GM18951 (cell line): ENCODE results near the gene ZACN.
"Not testable (repeated sequence)": the region's sequence is repeated elsewhere in the genome, so short reads cannot be mapped to it uniquely, and the experiment has no call there.

Source experiments
- POLR2A ChIP-seq: IDR thresholded peaks from 4 replicates; pipeline ENCODE4 v1.6.1; 2011; ENCODE audit warnings: mild to moderate bottlenecking; ENCODE audit not compliant: insufficient read length, insufficient read depth; ENCODE audit errors: extremely low read depth
- in situ Hi-C: fragments of 300-500 bp; cut with MboI; formaldehyde crosslinking; loops from one replicate; pipeline ENCODE4 v1.12.0; 2022; ENCODE audit warnings: low sequenced_read_pairs, mixed read lengths, inconsistent platforms; ENCODE audit not compliant: unreplicated experiment

ZACN gene

DNA sequence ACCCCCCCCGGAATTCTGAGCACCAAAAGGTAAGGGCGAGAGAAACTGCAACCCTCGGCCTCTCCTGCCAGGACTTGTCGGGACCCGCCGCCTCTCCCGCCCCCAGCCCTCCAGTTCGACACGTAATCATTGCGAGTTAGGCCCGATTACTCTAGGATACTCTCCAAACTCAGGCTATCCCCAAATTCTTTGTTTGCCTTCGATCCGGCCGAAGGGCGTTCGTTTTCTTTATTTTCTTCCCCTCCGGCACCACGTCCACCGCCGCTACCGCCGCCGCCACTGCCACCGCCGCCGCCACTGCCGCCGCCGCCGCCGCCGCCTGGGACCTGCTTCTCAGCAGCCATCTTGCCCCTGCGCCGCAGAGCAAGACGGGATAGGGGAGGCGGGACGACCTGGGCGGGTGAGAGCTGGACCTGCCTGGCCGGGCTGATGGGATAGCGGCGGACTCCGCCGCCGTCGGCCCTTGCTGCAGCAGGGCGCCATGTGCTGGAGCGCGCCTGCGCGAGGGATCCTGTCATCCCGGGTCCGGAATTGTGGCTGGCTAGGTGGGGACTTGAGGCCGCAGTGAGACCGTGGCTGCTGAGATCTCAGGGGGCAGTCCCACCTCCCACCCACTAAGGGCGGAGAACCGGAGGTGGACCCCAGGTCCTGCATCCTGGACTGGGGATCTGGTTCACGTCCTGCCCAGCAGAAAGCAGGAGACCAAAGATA, 6.7 kb upstream of the ZACN start, which contains the start of gene SRP68:
SRP68 (minus strand) TSS at position 370 of the 711 bp plus-strand sequence; CDS start at position 344, 26 bp downstream.
- in situ Hi-C loops, result no loop called here
- peak; percentile 91 for TF ChIP-seq POLR2A

DNA sequence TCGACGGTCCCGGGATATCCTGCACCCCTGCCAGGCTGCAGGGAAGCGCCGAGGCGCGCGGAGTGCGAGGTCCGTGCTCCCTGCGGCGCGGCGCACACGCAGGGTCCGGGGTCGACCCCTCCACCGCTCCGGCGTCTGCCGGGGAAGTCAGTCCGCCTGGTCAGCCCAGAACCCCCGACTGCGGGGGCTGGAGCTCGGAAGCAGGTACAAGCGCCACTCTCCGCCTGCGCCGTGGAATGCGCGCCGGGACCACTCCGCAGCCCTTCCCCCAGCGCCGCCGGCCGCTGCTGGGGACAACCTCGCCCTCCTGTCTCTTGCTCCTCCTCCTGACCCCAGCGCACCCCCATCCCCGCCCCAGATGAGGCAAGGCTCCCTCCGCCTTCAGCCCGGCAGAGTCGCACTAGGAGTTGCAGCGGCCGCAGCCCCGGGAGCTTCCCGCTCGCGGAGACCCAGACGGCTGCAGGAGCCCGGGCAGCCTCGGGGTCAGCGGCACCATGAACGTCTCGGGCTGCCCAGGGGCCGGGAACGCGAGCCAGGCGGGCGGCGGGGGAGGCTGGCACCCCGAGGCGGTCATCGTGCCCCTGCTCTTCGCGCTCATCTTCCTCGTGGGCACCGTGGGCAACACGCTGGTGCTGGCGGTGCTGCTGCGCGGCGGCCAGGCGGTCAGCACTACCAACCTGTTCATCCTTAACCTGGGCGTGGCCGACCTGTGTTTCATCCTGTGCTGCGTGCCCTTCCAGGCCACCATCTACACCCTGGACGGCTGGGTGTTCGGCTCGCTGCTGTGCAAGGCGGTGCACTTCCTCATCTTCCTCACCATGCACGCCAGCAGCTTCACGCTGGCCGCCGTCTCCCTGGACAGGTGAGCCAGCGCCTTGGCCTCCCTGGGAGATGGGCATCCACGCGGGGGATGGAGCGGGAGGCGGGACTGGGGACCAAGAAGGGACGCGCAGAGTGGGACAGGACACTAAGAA, 4.3 kb upstream of the ZACN start, which contains the start of gene GALR2:
GALR2 (plus strand) TSS at position 392 of the 974 bp plus-strand sequence; CDS start at position 495, 103 bp downstream.
- in situ Hi-C loops, result no loop called here
- no peak for TF ChIP-seq POLR2A

GRCh38 chr17:76075364-76076145, 3.4 kb upstream of the ZACN start:
- no peak for TF ChIP-seq POLR2A
- in situ Hi-C loops, result no loop called here

GRCh38 chr17:76076146-76076764, 2.7 kb upstream of the ZACN start:
- in situ Hi-C loops, result no loop called here
- no peak for TF ChIP-seq POLR2A

DNA sequence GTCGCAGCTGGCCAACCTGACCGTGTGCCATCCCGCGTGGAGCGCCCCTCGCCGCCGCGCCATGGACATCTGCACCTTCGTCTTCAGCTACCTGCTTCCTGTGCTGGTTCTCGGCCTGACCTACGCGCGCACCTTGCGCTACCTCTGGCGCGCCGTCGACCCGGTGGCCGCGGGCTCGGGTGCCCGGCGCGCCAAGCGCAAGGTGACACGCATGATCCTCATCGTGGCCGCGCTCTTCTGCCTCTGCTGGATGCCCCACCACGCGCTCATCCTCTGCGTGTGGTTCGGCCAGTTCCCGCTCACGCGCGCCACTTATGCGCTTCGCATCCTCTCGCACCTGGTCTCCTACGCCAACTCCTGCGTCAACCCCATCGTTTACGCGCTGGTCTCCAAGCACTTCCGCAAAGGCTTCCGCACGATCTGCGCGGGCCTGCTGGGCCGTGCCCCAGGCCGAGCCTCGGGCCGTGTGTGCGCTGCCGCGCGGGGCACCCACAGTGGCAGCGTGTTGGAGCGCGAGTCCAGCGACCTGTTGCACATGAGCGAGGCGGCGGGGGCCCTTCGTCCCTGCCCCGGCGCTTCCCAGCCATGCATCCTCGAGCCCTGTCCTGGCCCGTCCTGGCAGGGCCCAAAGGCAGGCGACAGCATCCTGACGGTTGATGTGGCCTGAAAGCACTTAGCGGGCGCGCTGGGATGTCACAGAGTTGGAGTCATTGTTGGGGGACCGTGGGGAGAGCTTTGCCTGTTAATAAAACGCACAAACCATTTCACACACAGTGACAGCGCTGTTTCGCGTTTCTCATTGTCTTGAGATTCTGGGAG, 2.0 kb upstream of the ZACN start:
- in situ Hi-C loops, result no loop called here
- no peak for TF ChIP-seq POLR2A

GRCh38 chr17:76077584-76078110, 1.3 kb upstream of the ZACN start:
- TF ChIP-seq POLR2A, result no peak
- in situ Hi-C loops, result no loop called here

DNA sequence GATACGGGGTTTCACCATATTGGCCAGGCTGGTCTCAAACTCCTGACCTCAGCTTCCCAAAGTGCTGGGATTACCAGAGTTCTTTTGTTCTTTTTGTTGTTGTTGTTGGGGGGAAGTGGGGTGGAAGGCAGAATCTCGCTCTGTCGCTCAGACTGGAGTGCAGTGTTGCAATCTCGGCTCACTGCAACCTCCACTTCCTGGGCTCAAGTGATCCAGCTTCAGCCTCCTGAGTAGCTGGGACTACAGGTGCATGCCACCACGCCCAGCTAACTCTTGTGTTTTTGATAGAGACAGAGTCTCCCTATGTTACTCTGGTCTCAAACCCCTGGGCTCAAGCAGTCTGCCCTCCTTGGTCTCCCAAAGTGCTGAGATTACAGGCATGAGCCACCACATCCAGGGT, 612 bp upstream of the ZACN start:
- in situ Hi-C loops, result not testable (repeated sequence)

DNA sequence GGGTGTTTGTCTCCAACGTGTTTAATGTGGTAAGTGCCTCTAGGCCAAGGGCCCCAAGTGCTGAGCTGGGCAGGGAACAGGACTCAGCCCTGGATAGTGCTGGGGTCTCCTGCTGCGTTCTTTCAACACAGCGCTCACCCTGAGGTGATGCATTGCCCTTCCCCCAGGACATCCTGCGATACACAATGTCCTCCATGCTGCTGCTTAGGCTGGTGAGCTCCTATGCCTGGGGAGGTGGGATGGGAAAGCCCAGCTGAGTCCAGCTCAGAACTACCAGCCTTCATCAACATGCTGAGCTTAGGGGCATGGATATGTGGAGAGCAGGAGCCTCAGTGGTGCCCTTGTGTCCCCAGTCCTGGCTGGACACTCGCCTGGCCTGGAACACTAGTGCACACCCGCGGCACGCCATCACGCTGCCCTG, 563 bp downstream of the ZACN start:
- in situ Hi-C loops, result no loop called here
- peak; percentile 16 for TF ChIP-seq POLR2A

GRCh38 chr17:76079956-76080767, 1.2 kb downstream of the ZACN start:
- in situ Hi-C loops, result no loop called here
- peak; percentile 11 for TF ChIP-seq POLR2A

DNA sequence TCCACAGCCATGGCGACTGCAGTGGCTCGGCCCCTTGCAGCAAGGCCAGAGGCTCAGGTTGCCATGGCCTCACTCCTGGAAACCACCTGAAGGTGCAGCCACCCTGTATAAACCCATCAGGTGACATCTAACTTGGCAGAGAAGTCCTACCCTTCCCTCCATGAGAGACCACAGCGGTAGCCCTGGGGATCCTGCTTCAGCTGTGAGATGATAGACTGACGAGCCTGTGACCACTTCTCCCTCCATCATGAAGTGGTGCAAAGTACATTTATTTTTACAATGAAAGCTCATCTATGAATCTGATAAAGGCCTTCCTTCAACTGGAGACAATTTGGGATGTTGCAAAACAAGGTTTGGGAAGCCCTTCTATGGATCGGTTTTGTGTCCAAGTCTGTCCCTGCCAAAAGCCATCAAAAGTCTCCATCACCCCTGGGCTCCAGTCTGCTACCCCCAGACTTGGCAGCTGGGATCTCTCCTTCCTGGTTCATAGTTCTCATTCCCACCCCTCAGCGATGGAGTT, 1.8 kb downstream of the ZACN start:
- no peak for TF ChIP-seq POLR2A
- in situ Hi-C loops, result no loop called here

- no peak for TF ChIP-seq POLR2A
- in situ Hi-C loops, result no loop called here
These were observed 2.6 kb downstream of the ZACN start for GRCh38 chr17:76081295-76082210.
